Measurements from ENCODE around the gene CCDC186.

Gene CCDC186

GRCh38 chr10:114103284-114103683 lies 70.7 kb downstream of the CCDC186 start:
- DNase-seq, result no peak

DNA sequence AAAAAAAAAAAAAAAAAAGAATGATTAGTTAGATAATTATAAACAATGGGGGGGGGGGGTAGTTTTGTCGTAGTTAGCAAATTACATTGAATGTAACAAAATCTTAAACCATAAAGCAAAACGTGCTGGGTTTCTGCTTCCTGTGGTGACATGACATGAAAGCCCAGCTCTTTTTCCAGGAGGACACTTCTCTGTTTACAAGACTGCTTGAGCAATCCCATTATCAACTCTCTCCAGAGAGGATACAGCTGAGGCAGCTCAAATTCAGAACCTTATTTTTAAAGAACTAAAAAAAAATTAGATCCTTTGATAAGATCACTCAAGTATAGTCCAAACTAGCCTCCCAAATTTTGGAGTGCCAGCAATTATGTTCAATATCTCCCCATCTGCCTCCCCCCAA lies 71.7 kb downstream of the CCDC186 start:
- no peak for DNase-seq

- DNase-seq, result no peak
Measured at GRCh38 chr10:114100848-114101741, 72.9 kb downstream of the CCDC186 start.

DNA sequence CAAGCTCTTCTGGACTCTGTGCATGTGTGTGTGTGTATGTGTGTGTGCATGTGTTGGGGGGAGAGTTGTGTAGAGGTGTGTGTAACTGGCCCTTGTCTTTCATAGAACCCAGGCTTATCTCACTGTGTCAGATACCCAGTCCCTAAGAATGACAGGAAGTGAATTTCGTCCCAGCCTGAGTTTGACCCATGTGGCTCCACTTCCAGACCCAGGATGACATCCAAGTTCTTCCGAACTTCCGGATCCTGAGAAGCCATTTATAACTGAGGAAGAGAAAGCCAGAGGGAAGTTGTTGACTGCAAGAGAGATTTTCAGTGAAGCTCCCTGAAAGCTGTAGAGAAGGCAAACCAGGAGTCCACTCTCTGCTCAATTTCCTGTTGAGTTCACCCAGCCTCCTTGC lies 77.1 kb downstream of the CCDC186 start:
- no peak for DNase-seq

- no peak for DNase-seq
Measured at GRCh38 chr10:114095559-114096337, 78.3 kb downstream of the CCDC186 start.

- no peak for DNase-seq
Measured at GRCh38 chr10:114094795-114095194, 79.2 kb downstream of the CCDC186 start.

- no peak for DNase-seq
Measured at GRCh38 chr10:114087655-114088054, 86.3 kb downstream of the CCDC186 start.

DNA sequence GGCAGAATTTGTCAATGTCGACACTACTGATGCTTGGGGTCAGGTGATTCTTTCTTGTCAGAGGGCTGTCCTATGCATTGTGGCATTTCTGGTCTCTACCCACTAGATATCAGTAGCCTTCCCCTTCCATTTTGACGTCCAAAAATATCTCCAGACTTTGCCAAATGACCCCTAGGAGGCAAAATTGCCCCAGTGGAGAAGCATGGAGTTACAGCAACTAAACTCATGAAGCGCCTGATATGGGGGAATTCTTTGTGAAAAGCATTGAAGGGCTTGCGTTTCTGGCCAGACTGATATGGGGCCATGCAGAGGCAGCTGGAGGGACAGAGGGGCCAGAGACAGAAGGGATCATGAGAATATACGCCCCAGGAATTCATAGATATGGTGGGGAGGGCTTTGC lies 86.7 kb downstream of the CCDC186 start:
- no peak for DNase-seq

DNA sequence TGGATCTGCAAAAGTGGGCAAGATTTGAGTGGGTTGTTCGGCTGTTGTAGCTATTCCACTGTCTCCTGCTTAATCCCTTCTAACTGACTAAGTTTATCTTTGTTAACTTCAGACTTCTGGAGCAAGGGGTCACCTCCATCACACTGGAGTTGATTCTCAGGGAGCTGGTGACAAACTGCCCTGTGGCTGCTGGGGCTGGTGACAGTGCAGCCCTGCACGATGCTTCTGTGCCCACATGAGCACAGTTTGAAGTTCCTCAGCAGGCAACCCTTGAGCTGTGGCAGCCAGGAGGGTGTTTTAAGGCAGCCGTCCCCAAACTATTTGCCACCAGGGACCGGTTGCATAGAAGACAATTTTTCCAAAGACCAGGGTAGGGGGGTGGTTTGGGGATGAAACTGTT lies 89.8 kb downstream of the CCDC186 start:
- DNase-seq, result no peak

DNA sequence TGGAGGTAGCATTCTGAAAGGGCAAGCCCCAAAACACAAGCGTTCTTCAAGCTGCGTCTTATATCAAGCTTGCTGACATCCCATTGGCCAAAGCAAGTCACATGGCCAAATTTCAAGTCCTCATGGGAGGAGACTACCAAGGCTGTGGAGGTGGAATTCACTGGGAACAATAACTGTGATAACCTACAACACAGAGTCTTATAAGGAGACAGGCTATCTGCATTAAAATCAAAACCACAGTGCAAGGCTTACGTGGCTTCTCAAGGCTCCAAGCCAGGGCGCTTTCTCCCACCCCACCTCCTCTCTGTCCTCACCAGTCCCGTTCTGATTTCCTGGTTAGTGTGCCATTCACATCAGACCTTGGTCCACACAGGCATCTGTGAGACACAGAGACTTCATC lies 91.0 kb downstream of the CCDC186 start:
- no peak for DNase-seq

DNA sequence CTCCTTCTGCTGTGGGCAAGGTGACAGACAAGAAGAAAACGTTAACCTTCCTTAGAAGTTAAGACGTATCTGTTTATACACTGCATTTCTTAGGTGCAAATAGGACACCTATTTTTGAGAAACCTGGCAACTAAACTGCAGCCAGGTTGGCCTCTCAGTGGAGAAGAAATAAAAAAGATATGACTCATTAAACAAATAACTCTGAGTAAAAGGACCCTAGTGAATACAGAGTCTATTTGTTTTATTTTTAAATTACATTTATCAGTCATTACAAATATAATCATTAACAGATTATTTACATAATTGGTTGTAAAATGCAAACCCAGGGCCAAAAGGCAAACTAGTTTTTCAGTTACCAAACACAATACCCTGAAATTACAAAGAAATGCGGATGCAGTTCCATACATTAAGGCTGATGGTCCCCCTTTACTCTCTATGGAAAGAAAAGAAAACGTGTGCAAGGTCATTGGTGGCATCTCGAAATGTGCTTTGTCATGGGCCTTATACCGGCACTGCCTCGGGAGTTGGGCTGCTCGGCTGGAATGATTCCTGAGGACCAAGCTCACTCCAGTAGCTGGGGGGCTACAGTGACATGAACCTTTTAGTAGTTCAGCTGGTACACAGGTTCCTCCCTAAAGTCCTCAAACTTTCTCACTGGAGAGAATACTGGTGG lies 92.0 kb downstream of the CCDC186 start:
- DNase-seq, result no peak

DNA sequence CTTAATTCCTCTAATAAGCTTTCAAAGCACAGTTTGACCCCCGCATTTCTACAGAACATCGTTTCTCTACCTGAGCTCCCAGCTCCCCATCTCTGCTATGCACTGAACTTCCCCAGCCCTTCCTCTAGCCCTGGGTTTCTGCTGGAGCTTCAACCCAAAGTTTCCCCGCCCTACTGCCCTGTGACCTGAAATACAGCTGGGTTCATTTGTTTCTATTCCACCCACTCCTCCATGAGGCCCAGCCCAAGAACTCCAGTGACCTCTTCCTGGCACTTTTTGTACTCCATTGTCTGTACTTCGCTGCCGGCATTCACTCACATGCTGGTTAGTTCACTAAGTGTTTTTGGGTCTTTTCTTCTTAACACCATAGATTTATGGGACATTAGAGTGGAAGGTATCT lies 94.6 kb downstream of the CCDC186 start:
- DNase-seq, result no peak

- DNase-seq, result no peak
Measured at GRCh38 chr10:114078346-114078745, 95.7 kb downstream of the CCDC186 start.

DNA sequence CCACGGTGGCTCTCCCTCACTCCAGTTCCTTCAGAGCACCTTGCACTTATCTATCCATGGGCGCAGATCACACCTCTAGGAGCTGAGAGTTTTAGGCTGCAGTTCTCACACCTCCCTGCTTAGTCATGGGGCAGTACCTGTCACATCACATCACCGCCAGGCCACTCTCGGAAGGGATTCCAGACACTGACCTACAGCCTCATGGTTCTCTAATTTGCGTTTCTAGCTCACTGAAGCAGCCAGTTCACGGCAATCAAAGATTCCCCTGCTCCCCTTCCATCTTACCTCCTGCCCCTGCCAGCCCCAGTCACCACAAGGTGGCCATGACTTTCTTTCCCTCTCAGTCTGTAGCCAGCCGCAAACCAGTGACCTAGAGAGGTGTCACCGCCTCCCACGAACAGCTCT lies 96.2 kb downstream of the CCDC186 start:
- no peak for DNase-seq

GRCh38 chr10:114077347-114077746 lies 96.7 kb downstream of the CCDC186 start:
- no peak for DNase-seq

DNA sequence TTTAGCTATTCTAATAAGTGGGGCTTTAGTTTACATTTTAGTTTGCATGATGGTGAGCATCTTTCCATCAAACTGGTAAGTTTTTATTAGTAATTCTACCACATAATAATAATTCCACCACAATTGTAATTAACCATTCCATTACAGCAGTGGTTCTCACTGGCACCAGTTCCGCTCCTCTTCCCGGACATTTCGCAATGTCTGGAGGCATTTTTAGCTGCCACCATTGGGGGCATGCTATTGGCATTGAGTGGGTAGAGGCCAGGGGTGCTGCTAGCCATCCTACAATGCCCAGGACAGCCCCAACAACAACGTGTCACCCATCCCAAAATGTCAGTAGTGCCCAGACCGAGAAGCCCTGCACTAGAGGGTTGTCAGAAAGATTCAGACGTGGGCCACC lies 98.9 kb downstream of the CCDC186 start:
- no peak for DNase-seq

DNA sequence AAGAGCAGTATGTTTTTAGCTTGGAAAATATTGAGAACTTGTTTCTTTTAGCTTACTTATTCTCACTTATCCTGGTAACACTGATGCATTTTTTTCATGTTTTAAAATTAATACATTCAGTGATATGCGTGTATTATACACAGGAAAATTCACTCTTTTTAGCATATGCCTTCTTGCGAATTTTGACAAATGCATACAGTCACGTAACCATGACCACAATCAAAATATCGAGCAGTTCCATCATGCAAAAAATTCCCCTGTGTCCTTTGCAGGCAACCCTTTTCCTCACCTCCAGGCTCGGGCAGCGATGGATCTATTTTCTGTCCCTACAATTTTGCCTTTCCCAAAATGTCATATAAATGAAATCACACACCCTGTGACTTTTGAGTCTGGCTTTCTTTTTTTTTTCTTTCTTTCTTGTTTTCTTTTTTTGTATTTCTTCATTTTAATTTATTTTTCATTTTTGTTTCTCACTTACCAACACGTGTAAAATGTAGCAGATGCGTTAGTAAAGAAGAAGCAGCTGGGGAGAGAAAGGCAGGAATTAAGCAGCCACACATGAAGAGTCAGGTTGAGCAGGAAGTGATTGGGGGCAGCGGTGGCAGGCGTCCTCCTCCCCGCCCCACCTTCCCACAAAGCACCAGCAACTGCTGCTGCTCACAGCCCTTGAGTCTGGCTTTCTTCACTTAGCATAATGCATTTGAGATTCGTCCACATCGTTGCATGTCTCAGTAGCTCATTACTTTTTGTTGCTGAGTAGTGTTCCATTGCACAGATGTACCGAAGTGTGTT lies 100.4 kb downstream of the CCDC186 start:
- no peak for DNase-seq

DNA sequence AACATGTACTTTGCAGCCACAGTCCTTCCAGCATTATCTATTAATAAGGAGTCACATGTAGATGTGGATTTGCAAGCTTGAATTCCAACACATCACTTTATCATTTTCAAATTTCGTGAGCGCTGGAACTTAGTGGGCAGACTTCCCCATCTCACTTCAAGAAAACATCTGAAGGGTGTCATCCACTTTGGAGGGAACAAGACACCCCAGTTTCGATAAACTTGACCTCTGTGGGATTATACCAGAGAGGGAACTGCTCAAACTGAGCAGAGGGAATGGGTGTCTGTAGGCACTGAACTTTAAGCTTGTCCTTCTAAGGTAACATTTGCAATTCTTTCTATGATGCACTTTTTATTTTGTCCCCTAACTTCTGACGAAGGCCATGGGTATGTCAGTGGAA lies 102.8 kb downstream of the CCDC186 start:
- no peak for DNase-seq

Measured in stimulated activated CD4-positive, alpha-beta T cell treated with anti-CD3 and anti-CD28 coated beads, Interleukin-12 subunit alpha, Interleukin-12 subunit beta, amount 100 ng/mL, for 4 hours (primary cell).